NCI-H82 treated with DMSO at 0.1 percent for 48 hours (cell line): ENCODE data around the gene SDE2.

Experiments
- DNase-seq: peaks from one replicate; lab custom pipeline; 2025; ENCODE audit not compliant: unreplicated experiment; lab: John Stamatoyannopoulos, UW

SDE2 gene

GRCh38 chr1:225999227-225999911, at the start of gene SDE2:
Gene SDE2, minus strand, starts transcription at chr1:225999343. Its CDS starts 31 bp downstream, at chr1:225999312.
- DNase-seq: peak; percentile 99

GRCh38 chr1:226048886-226049285, 49.7 kb upstream of the SDE2 start:
- DNase-seq: no peak

- no peak for DNase-seq
Observed at GRCh38 chr1:226047495-226047894, 48.4 kb upstream of the SDE2 start.

- DNase-seq: no peak
Observed at GRCh38 chr1:226046240-226046639, 47.1 kb upstream of the SDE2 start.

GRCh38 chr1:226044514-226045101, 45.5 kb upstream of the SDE2 start:
- DNase-seq: peak; percentile 77

- DNase-seq: peak; percentile 94
Observed at GRCh38 chr1:226041419-226041818, 42.3 kb upstream of the SDE2 start.

- DNase-seq: no peak
Observed at GRCh38 chr1:226038661-226039060, 39.5 kb upstream of the SDE2 start.

- DNase-seq: no peak
Observed at GRCh38 chr1:226035915-226036314, 36.8 kb upstream of the SDE2 start.

- DNase-seq: no peak
Observed at GRCh38 chr1:226034482-226034881, 35.3 kb upstream of the SDE2 start.

- DNase-seq: no peak
Observed at GRCh38 chr1:226033991-226034390, 34.8 kb upstream of the SDE2 start.

GRCh38 chr1:226033582-226033981, 34.4 kb upstream of the SDE2 start:
- DNase-seq: no peak

- no peak for DNase-seq
Observed at GRCh38 chr1:226029568-226030225, 30.6 kb upstream of the SDE2 start.

- DNase-seq: no peak
Observed at GRCh38 chr1:226029093-226029496, 30.0 kb upstream of the SDE2 start.

GRCh38 chr1:226027538-226028217, 28.5 kb upstream of the SDE2 start:
- no peak for DNase-seq

GRCh38 chr1:226026833-226027232, 27.7 kb upstream of the SDE2 start:
- DNase-seq: no peak

- DNase-seq: no peak
Observed at GRCh38 chr1:226023735-226024134, 24.6 kb upstream of the SDE2 start.

- no peak for DNase-seq
Observed at GRCh38 chr1:226021801-226022200, 22.7 kb upstream of the SDE2 start.

GRCh38 chr1:226021401-226021800, 22.3 kb upstream of the SDE2 start:
- DNase-seq: no peak

GRCh38 chr1:226019572-226019971, 20.4 kb upstream of the SDE2 start:
- no peak for DNase-seq

- DNase-seq: no peak
Observed at GRCh38 chr1:226017070-226017469, 17.9 kb upstream of the SDE2 start.

- peak; percentile 95 for DNase-seq
Observed at GRCh38 chr1:226009650-226010044, 10.5 kb upstream of the SDE2 start.
